GM18511 (cell line): ENCODE data around the gene COL16A1.
"Not testable (repeated sequence)": the region's sequence is repeated elsewhere in the genome, so short reads cannot be mapped to it uniquely, and the experiment has no call there.

Source experiments
- ATAC-seq: cut with Tn5 transposase; IDR thresholded peaks from one replicate; pipeline ENCODE4 v1.9.1; 2021; ENCODE audit warnings: mild to moderate bottlenecking, moderate library complexity; ENCODE audit not compliant: unreplicated experiment

Gene COL16A1

GRCh38 chr1:31707711-31708110, 3.9 kb upstream of the COL16A1 start:
- ATAC-seq: no peak

GRCh38 chr1:31707059-31707600, 3.3 kb upstream of the COL16A1 start:
- ATAC-seq: not testable (repeated sequence)

- no peak for ATAC-seq
Observed at GRCh38 chr1:31706384-31707058, 2.7 kb upstream of the COL16A1 start.

DNA sequence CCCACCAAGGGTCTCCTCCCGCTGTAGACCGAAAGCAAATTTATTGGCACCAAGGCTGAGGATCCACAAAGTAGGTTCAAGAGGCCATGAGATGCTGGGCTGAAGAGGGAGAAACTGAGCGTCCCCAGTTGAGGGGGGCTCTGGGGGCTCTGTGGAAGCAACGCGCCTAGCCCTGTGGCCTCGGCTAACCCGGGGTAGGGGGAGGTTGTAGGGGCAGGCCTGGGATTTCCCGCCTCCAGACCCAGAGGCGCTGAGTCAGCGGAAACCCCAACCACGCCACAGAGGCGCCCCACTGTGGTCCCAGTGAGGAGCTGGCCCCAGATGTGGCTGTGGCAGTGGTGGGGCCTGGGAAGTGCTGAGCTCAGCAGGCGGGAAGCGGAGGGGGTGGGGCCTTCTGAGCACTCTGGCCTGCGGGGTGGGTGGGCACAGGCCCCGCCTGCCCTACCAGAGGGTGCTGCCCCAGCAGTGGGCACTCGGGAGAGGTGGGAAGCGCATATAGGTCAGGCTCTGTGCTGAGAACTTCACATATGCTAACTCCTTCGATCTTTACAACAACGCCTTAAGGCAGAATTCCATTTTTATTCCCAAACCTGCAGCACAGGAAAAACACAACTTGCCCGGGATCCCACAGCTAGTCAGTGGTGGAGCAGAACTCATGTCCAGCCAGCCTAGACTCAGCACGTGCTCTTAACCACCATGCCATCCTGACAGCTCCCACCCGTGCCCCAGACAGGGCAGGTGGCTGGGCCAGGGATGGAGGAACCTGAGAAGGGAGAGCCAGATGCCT, 1.5 kb upstream of the COL16A1 start:
- ATAC-seq: no peak

DNA sequence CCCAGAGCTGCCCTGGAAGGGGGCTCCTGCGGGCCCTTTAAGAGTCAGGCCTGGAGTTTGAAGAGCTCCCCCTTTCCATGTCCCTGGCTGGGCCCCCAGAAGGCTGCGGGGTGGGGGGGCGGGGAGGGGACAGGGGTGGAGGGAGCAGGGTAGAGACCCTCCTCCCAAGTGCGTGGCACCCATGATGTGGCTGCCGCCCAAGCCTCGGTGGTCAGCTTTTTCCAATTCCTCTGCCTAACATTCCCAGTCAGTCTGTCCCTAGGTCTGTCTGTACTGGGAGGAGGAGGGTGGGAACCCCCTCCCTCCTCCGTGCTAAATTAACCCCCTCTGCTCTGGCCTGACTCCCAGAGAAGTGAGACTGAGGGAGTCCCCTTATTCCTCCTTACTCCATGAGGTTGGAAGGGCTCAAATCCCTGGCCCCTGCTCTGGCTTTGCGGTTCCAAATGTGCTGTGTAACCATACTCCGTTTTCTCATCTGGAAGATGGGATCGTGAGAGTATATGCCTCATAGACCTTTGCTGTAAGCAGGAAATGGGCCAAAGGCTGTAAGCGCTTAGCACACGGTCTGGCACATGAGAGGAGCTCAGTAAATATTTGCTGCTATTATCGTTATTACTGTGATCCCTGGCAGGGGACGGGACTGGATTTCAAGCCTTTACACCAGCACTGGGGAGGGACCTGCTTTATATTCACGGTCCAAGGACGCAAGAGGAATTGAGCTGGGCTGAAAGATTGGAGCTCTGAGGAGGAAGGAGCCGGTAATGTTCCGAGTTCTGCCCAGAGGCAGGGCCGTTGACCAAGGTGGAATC, 658 bp upstream of the COL16A1 start:
- no peak for ATAC-seq

- no peak for ATAC-seq
Observed at GRCh38 chr1:31702836-31703404, 897 bp downstream of the COL16A1 start.

DNA sequence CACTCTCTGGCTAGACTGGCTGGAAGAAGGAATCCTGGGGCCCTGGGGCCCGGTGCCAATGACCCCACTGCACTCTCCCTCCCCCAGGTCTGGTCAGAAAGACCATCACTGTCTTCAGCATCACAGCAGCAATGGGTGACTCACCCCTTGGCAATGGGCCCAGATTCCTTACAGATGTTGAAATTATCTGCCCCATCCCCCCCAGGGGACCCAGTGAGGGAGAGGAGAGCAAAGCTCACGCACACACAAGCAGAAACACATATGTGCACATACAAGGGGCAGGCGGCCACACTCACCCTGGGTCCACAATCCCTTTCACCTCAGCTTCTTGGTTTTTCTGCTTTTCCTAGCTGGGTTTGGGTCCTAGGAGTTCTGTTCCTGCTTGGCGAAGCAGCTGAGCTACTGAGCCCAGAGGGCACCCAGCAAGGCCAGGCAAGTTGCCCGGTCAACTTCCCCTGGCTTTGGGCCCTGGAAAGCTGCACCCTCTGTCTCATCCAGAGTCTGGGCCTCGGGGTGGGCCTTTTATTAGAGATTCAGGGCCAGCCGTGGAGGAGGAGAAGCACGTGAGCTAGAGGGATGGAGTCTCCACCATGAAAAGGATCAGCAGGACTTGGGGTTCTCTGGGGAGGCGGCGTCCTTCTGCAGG, 2.6 kb downstream of the COL16A1 start:
- ATAC-seq: no peak

DNA sequence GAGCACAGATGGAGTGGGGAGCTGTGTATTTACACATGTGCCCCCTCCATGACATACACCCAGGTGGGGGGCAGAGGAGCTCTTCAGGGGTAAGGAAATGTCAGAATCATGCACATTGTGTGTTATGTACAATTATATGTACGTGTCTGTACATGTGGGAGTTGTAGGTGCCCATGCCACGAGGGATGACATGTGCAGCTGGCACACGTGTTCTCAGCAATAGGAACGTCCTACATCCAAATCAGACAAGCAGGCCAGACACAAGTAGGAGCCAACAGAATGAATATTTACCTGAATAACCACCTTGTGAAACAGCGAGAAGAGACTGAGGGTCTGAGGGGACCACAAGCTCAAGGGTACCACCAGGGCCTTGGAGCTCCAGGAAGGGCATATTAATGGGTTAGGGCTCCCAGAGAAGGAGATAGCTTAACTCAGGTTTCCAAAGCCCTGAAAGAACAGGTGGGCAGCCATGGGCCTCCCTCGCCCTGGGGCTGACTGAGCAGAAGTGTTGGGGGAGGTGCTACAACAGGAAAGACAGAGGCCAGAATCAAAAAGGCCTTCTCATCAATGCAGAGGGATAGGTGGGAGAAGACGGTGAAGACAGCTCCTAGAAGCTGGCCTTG, 3.2 kb downstream of the COL16A1 start:
- ATAC-seq: no peak

- ATAC-seq: no peak
Observed at GRCh38 chr1:31699341-31699891, 4.4 kb downstream of the COL16A1 start.

DNA sequence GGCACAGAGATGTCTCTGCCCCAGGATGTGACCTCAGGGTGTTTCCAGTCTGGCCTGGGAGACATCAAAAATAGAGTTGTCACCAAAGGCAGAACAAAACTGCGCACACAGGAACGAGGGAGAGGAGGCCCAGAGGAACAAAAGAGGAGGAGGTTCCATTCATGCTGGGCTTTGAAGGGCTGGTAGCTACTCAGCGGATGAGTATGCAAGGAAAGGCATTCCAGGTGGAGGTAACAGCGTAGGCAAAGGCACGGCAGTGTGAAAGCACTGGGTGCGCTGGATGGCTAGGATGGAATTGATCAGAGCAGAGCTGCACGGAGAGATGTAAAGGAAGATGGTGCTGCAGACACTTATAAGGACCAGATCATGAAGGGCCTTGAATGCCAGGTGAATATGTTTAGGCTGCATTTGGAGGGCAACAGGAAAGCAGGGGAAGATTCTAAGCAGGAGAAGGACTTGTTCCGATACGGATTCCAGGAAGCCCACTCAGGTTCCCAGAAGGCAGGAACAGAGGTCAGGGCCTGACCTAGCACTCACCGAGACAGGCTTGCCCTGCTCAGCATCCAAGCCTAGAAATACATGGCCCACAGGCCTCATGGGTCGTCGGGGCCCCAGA, 6.3 kb downstream of the COL16A1 start:
- ATAC-seq: no peak

DNA sequence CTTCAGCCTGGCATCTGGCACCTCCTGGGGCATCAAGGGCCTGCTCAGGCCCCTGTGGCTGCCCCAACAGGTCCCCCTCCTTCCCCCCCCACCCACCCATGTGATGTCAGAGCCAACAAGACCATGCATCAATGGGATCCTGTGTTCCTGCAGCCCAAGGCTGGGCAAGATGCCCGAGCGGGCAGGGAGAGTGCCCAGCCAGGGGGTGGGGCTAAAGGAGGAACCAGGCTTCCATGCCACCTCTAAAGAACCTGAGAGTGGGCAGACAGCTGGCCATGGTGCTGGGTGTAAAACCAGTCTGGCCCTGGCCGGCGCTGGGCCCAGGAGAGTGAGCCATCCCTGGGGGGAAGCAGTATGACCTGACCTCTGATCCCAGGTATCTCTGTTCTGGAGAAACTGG, 7.6 kb downstream of the COL16A1 start:
- no peak for ATAC-seq

- no peak for ATAC-seq
Observed at GRCh38 chr1:31695327-31695726, 8.5 kb downstream of the COL16A1 start.

DNA sequence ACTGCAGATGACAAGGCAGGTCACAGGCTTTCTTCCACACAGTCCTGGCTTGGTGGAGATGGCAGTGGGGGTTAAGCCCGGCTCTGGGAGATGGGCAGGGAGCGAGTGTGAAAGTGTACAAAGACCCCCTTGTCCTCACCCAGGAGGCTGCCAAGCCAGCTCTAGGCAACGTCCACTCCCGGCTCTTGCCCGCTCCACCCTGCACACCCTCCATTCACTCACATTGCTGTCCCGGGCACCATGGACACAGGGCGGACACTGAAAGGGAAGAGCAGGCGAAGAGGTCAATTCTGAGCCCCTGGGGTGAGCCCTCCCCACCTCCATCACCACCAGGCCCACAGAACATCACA, 8.9 kb downstream of the COL16A1 start:
- ATAC-seq: no peak

GRCh38 chr1:31694069-31694963, 9.5 kb downstream of the COL16A1 start:
- ATAC-seq: no peak

DNA sequence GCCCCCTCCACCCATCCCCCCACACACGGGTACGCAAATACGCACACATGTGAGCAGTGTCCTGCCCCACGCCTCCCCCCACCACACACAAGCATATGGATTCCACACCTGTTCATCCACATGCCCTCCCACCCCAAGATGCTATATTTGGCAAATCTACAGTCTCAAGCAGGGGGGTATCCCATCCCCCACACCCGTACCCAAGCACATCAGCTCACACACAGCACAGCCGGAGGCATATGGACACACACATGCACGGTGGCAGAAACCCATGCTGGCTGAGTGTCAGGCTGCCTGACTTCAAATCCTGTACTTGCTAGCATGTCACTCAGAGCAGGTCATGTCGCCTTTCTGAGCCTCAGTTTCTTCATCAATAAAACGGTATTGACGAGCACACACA, 10.6 kb downstream of the COL16A1 start:
- no peak for ATAC-seq

- no peak for ATAC-seq
Observed at GRCh38 chr1:31691951-31692350, 11.9 kb downstream of the COL16A1 start.

- ATAC-seq: no peak
Observed at GRCh38 chr1:31691446-31691845, 12.4 kb downstream of the COL16A1 start.

DNA sequence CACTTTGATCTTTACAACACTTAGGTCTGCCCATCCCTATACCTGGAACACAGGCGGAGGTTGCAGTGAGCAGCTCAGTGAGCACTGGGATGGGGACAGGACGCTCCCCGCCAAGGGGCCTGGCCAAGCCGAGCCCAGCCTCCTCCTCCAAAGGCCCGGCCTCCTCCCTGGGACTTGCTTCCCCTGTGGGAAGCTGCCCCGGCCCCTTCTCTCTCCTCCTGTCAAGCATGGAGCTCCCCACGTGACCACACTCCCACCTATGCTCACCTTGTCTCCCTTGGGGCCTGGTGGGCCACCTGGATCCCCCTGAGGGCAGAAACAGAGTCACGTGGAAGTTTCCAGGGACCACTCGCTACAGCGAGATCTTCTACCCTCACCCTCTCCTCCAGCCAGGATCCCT, 12.9 kb downstream of the COL16A1 start:
- no peak for ATAC-seq
